ENCODE results near the gene PPP1R27. TPM values are rescaled to one million over a fixed set of nuclear protein-coding genes. Genes with fewer than 3 reads are reported as not detected.

The PPP1R27 gene
- polyA plus RNA-seq, 3 donors from 2014 or later, result not detected

GRCh38 chr17:81815646-81815986 is 19.2 kb downstream of the PPP1R27 start:
- H3K4me1 Mint-ChIP-seq, result no peaks in the 10 kb centered on the region
- peaks cover 0 to 3% (median 2%) of the 10 kb centered on the region in 3 donors for H3K27me3 Mint-ChIP-seq (ENCODE audit: low read depth in 3 of 3)
- H3K27ac Mint-ChIP-seq, result no peak overlapping the region
- DNase-seq, result no peak
- H3K4me3 Mint-ChIP-seq, result no peak overlapping the region
- no peaks in the 10 kb centered on the region for H3K36me3 Mint-ChIP-seq
- no peaks in the 10 kb centered on the region for H3K9me3 Mint-ChIP-seq

- no peak for DNase-seq
- H3K27ac Mint-ChIP-seq, result no peak overlapping the region
- H3K4me1 Mint-ChIP-seq, result no peaks in the 10 kb centered on the region
- H3K27me3 Mint-ChIP-seq (ENCODE audit: low read depth in 3 of 3), result peaks cover 0 to 3% (median 2%) of the 10 kb centered on the region in 3 donors
- H3K36me3 Mint-ChIP-seq, result no peaks in the 10 kb centered on the region
- H3K9me3 Mint-ChIP-seq, result peaks cover 0 to 2% (median 0%) of the 10 kb centered on the region in 6 donors
- no peak overlapping the region for H3K4me3 Mint-ChIP-seq
These were observed 19.9 kb downstream of the PPP1R27 start for GRCh38 chr17:81814748-81815645.

GRCh38 chr17:81813861-81814683 is 20.8 kb downstream of the PPP1R27 start:
- H3K27me3 Mint-ChIP-seq (ENCODE audit: low read depth in 3 of 3), result peaks cover 2 to 3% (median 2%) of the 10 kb centered on the region in 3 donors
- H3K4me1 Mint-ChIP-seq, result no peaks in the 10 kb centered on the region
- no peaks in the 10 kb centered on the region for H3K36me3 Mint-ChIP-seq
- H3K9me3 Mint-ChIP-seq, result peaks cover 0 to 2% (median 0%) of the 10 kb centered on the region in 6 donors
- no peak overlapping the region for H3K27ac Mint-ChIP-seq
- no peak overlapping the region for H3K4me3 Mint-ChIP-seq
- no peak for DNase-seq

- no peak overlapping the region for H3K27ac Mint-ChIP-seq
- H3K4me1 Mint-ChIP-seq, result no peaks in the 10 kb centered on the region
- H3K9me3 Mint-ChIP-seq, result peaks cover 0 to 2% (median 0%) of the 10 kb centered on the region in 6 donors
- H3K4me3 Mint-ChIP-seq, result no peak overlapping the region
- no peaks in the 10 kb centered on the region for H3K36me3 Mint-ChIP-seq
- H3K27me3 Mint-ChIP-seq (ENCODE audit: low read depth in 3 of 3), result peaks cover 2 to 3% (median 2%) of the 10 kb centered on the region in 3 donors
- DNase-seq, result no peak
These were observed 21.5 kb downstream of the PPP1R27 start for GRCh38 chr17:81813371-81813684.

GRCh38 chr17:81812571-81813370 is 22.1 kb downstream of the PPP1R27 start:
- no peak for DNase-seq
- Mint-ChIP-seq H3K4me1 (no peaks in the 10 kb centered on the region), H3K27ac (no peak overlapping the region), H3K27me3 (ENCODE audit: low read depth in 3 of 3) (peaks cover 2 to 3% (median 2%) of the 10 kb centered on the region in 3 donors), H3K9me3 (peaks cover 0 to 2% (median 0%) of the 10 kb centered on the region in 6 donors), H3K36me3 (no peaks in the 10 kb centered on the region), H3K4me3 (no peak overlapping the region)

- no peak for DNase-seq
- Mint-ChIP-seq H3K36me3 (no peaks in the 10 kb centered on the region), H3K4me1 (no peaks in the 10 kb centered on the region), H3K27ac (no peak overlapping the region), H3K9me3 (peaks cover 0 to 2% (median 0%) of the 10 kb centered on the region in 6 donors), H3K27me3 (ENCODE audit: low read depth in 3 of 3) (peaks cover 0 to 2% (median 2%) of the 10 kb centered on the region in 3 donors), H3K4me3 (no peak overlapping the region)
These were observed 22.9 kb downstream of the PPP1R27 start for GRCh38 chr17:81811705-81812570.

- Mint-ChIP-seq H3K4me1 (no peaks in the 10 kb centered on the region), H3K36me3 (no peaks in the 10 kb centered on the region), H3K27ac (no peak overlapping the region), H3K9me3 (peaks cover 0 to 2% (median 0%) of the 10 kb centered on the region in 6 donors), H3K4me3 (no peak overlapping the region), H3K27me3 (ENCODE audit: low read depth in 3 of 3) (peaks cover 0 to 2% (median under 1%) of the 10 kb centered on the region in 3 donors)
- DNase-seq, result no peak
These were observed 23.8 kb downstream of the PPP1R27 start for GRCh38 chr17:81810892-81811704.

- no peaks in the 10 kb centered on the region for H3K36me3 Mint-ChIP-seq
- peaks cover 0 to 2% (median 0%) of the 10 kb centered on the region in 6 donors for H3K9me3 Mint-ChIP-seq
- H3K4me1 Mint-ChIP-seq, result no peaks in the 10 kb centered on the region
- no peak overlapping the region for H3K4me3 Mint-ChIP-seq
- peaks cover 0 to 5% (median 0%) of the 10 kb centered on the region in 3 donors for H3K27me3 Mint-ChIP-seq (ENCODE audit: low read depth in 3 of 3)
- DNase-seq, result no peak
- no peak overlapping the region for H3K27ac Mint-ChIP-seq
These were observed 24.4 kb downstream of the PPP1R27 start for GRCh38 chr17:81810476-81810875.

- peaks cover 0 to 2% (median 0%) of the 10 kb centered on the region in 6 donors for H3K9me3 Mint-ChIP-seq
- DNase-seq, result no peak
- H3K4me1 Mint-ChIP-seq, result no peaks in the 10 kb centered on the region
- H3K27me3 Mint-ChIP-seq (ENCODE audit: low read depth in 3 of 3), result peaks cover 0 to 7% (median 0%) of the 10 kb centered on the region in 3 donors
- no peaks in the 10 kb centered on the region for H3K36me3 Mint-ChIP-seq
- no peak overlapping the region for H3K4me3 Mint-ChIP-seq
- H3K27ac Mint-ChIP-seq, result no peak overlapping the region
These were observed 25.3 kb downstream of the PPP1R27 start for GRCh38 chr17:81809556-81809998.

- DNase-seq, result no peak
- no peaks in the 10 kb centered on the region for H3K4me1 Mint-ChIP-seq
- no peak overlapping the region for H3K4me3 Mint-ChIP-seq
- H3K9me3 Mint-ChIP-seq, result peaks cover 0 to 2% (median 0%) of the 10 kb centered on the region in 6 donors
- no peak overlapping the region for H3K27ac Mint-ChIP-seq
- no peaks in the 10 kb centered on the region for H3K36me3 Mint-ChIP-seq
- peaks cover 0 to 7% (median 0%) of the 10 kb centered on the region in 3 donors for H3K27me3 Mint-ChIP-seq (ENCODE audit: low read depth in 3 of 3)
These were observed 25.9 kb downstream of the PPP1R27 start for GRCh38 chr17:81808778-81809555.

- H3K36me3 Mint-ChIP-seq, result no peaks in the 10 kb centered on the region
- DNase-seq, result no peak
- H3K4me3 Mint-ChIP-seq, result no peak overlapping the region
- H3K9me3 Mint-ChIP-seq, result peaks cover 0 to 2% (median 0%) of the 10 kb centered on the region in 6 donors
- H3K27me3 Mint-ChIP-seq (ENCODE audit: low read depth in 3 of 3), result peaks cover 0 to 7% (median 1%) of the 10 kb centered on the region in 3 donors
- H3K27ac Mint-ChIP-seq, result no peak overlapping the region
- H3K4me1 Mint-ChIP-seq, result no peaks in the 10 kb centered on the region
These were observed 27.0 kb downstream of the PPP1R27 start for GRCh38 chr17:81807839-81808238.

Data from immature natural killer cell (primary cell).